Measurements from ENCODE around the gene FRMD1. TPM values are rescaled to one million over a fixed set of nuclear protein-coding genes. Genes with fewer than 3 reads are reported as not detected.

FRMD1 gene
- total and polyA plus RNA-seq, 10 of the 15 experiments (the other 5 are each of a cell fraction or from before 2014, with no cell fraction given) = not detected

DNA sequence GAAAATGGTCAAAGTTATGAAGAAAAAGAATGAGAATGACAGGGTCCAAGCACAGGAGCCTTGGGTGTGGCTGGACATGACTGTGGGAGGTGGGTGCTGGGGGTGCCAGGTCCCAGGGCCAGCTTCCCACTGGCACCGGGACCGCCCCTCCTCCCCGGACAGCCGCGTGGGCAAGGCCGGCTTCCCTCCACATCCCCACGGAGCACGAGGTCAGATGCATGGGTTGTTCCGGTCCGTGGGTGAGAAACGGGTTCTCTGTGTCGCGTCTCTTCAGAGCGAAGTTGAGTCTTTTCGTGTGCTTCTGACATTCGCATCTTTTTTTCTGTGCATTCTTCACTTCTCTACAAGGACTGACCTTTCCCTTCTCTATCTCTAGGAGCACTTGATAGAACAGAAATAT, 51.5 kb downstream of the FRMD1 start:
- intact Hi-C loops (cut with micrococcal nuclease; ENCODE audit: unreplicated experiment) = no loop called here
- ATAC-seq (no peak), DNase-seq (ENCODE audit: low read depth, low spot score) (no peak), FAIRE-seq (no peak)
- in situ Hi-C loops (cut with MboI) = no loop called here
- no peaks in the 10 kb centered on the region for H3K79me2 ChIP-seq (ENCODE audit: control insufficient read depth, insufficient read depth, low read length)
- no peak overlapping the region for H3K4me3 ChIP-seq
- no peaks in the 10 kb centered on the region for H3K27me3 ChIP-seq (replicated peaks in 1 of 2; ENCODE audit: control insufficient read depth in 2 of 2, insufficient read depth in 2 of 2, low read length in 1 of 2)
- H2AFZ ChIP-seq (ENCODE audit: control insufficient read depth, low read depth, low read length) = no peak overlapping the region
- H3K4me1 ChIP-seq (ENCODE audit: control insufficient read depth, insufficient read depth, low read length) = no peaks in the 10 kb centered on the region
- POLR2A ChIA-PET = no interaction called here
- SMC1A ChIA-PET (ENCODE audit: uncharacterized antibody, unreplicated experiment) = no interaction called here
- TF ChIP-seq HDAC2 (IDR thresholded peaks at IDR 0.05) = no peak
- TF ChIP-seq SREBF2 (IDR thresholded peaks at IDR 0.05; ENCODE audit: low read length) = no peak
- TF ChIP-seq ZSCAN29 (IDR thresholded peaks at IDR 0.05) = no peak
- TF ChIP-seq LARP7 (IDR thresholded peaks at IDR 0.05) = no peak
- TF ChIP-seq STAT1 (conservative IDR thresholded peaks at IDR 0.05) = no peak
- TF ChIP-seq IRF4 (IDR thresholded peaks at IDR 0.05; ENCODE audit: low read depth, low read length) = no peak
- TF ChIP-seq BRCA1 (IDR thresholded peaks at IDR 0.05; ENCODE audit: low read depth, low read length) = no peak
- TF ChIP-seq TCF7 (IDR thresholded peaks at IDR 0.05; ENCODE audit: borderline replicate concordance) = no peak
- TF ChIP-seq, protein P1, sequence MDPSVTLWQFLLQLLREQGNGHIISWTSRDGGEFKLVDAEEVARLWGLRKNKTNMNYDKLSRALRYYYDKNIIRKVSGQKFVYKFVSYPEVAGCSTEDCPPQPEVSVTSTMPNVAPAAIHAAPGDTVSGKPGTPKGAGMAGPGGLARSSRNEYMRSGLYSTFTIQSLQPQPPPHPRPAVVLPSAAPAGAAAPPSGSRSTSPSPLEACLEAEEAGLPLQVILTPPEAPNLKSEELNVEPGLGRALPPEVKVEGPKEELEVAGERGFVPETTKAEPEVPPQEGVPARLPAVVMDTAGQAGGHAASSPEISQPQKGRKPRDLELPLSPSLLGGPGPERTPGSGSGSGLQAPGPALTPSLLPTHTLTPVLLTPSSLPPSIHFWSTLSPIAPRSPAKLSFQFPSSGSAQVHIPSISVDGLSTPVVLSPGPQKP (IDR thresholded peaks at IDR 0.05; ENCODE audit: low read depth, low read length) = no peak
- TF ChIP-seq IRF5 (IDR thresholded peaks at IDR 0.05; ENCODE audit: borderline replicate concordance) = no peak
- TF ChIP-seq YBX1 (IDR thresholded peaks at IDR 0.05) = no peak
- TF ChIP-seq, protein P2, sequence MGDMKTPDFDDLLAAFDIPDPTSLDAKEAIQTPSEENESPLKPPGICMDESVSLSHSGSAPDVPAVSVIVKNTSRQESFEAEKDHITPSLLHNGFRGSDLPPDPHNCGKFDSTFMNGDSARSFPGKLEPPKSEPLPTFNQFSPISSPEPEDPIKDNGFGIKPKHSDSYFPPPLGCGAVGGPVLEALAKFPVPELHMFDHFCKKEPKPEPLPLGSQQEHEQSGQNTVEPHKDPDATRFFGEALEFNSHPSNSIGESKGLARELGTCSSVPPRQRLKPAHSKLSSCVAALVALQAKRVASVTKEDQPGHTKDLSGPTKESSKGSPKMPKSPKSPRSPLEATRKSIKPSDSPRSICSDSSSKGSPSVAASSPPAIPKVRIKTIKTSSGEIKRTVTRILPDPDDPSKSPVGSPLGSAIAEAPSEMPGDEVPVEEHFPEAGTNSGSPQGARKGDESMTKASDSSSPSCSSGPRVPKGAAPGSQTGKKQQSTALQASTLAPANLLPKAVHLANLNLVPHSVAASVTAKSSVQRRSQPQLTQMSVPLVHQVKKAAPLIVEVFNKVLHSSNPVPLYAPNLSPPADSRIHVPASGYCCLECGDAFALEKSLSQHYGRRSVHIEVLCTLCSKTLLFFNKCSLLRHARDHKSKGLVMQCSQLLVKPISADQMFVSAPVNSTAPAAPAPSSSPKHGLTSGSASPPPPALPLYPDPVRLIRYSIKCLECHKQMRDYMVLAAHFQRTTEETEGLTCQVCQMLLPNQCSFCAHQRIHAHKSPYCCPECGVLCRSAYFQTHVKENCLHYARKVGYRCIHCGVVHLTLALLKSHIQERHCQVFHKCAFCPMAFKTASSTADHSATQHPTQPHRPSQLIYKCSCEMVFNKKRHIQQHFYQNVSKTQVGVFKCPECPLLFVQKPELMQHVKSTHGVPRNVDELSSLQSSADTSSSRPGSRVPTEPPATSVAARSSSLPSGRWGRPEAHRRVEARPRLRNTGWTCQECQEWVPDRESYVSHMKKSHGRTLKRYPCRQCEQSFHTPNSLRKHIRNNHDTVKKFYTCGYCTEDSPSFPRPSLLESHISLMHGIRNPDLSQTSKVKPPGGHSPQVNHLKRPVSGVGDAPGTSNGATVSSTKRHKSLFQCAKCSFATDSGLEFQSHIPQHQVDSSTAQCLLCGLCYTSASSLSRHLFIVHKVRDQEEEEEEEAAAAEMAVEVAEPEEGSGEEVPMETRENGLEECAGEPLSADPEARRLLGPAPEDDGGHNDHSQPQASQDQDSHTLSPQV (IDR thresholded peaks at IDR 0.05) = no peak
- TF ChIP-seq BCLAF1 (IDR thresholded peaks at IDR 0.05) = no peak
- no peak for TF ChIP-seq KLF5 (IDR thresholded peaks at IDR 0.05; ENCODE audit: partially characterized antibody)
- no peak for TF ChIP-seq POU2F2 (IDR thresholded peaks at IDR 0.05; ENCODE audit: borderline replicate concordance, low read depth, low read length)
- TF ChIP-seq SIN3A (IDR thresholded peaks at IDR 0.05; ENCODE audit: low read depth, low read length) = no peak
- no peak for TF ChIP-seq SRF (IDR thresholded peaks at IDR 0.05; ENCODE audit: low read depth in 2 of 2, low read length in 2 of 2)
- no peak for TF ChIP-seq TAF1 (IDR thresholded peaks at IDR 0.05; ENCODE audit: borderline replicate concordance, low read depth, low read length)
- no peak for TF ChIP-seq MTA3 (IDR thresholded peaks at IDR 0.05; ENCODE audit: borderline replicate concordance, low read length)
- H4K20me1 ChIP-seq (ENCODE audit: control insufficient read depth, insufficient read depth) = no peaks in the 10 kb centered on the region
- H3K27ac ChIP-seq (ENCODE audit: control insufficient read depth, insufficient read depth) = no peak overlapping the region
- CTCF ChIA-PET = no interaction called here
- H3K4me2 ChIP-seq (ENCODE audit: control insufficient read depth, insufficient read depth) = no peak overlapping the region
- RAD21 ChIA-PET (ENCODE audit: unreplicated experiment) = no interaction called here
- no peak overlapping the region for H3K9ac ChIP-seq (ENCODE audit: control insufficient read depth, insufficient read depth, low read length)
- no peaks in the 10 kb centered on the region for H3K9me3 ChIP-seq (replicated peaks; ENCODE audit: control insufficient read depth, insufficient read depth, low read length)
- no peaks in the 10 kb centered on the region for H3K36me3 ChIP-seq (ENCODE audit: control insufficient read depth in 2 of 2, insufficient read depth in 2 of 2, low read length in 1 of 2)
- BruUV-seq (replicated peaks) = no TSS peak
- WGBS (ENCODE audit: insufficient coverage, insufficient replicate concordance, low lambda C conversion rate, missing lambda C conversion rate) = 65% methylated on average over 8 of the region's 16 CpGs
